Lower leg skin (tissue), 3 donors: ENCODE measurements around the gene PSMB3.
"Not testable (repeated sequence)": the region's sequence is repeated elsewhere in the genome, so short reads cannot be mapped to it uniquely, and the experiment has no call there.

Source experiments
- POLR2A ChIP-seq, 2 donors: fragments of 450-650 bp; IDR thresholded peaks; one replicate each; pipeline ENCODE4 v1.6.1; 2016 to 2017; ENCODE audit warnings: antibody characterized with exemption in 2 of 2, mild to moderate bottlenecking in 1 of 2, moderate library complexity in 1 of 2
- TF ChIP-seq, protein P1 (sequence below), 3 donors: fragments of 450-650 bp; IDR thresholded peaks; one replicate each; pipeline ENCODE4 v1.5.1; 2016; ENCODE audit warnings: antibody characterized with exemption in 3 of 3, mild to moderate bottlenecking in 3 of 3, moderate library complexity in 2 of 3

DNA sequence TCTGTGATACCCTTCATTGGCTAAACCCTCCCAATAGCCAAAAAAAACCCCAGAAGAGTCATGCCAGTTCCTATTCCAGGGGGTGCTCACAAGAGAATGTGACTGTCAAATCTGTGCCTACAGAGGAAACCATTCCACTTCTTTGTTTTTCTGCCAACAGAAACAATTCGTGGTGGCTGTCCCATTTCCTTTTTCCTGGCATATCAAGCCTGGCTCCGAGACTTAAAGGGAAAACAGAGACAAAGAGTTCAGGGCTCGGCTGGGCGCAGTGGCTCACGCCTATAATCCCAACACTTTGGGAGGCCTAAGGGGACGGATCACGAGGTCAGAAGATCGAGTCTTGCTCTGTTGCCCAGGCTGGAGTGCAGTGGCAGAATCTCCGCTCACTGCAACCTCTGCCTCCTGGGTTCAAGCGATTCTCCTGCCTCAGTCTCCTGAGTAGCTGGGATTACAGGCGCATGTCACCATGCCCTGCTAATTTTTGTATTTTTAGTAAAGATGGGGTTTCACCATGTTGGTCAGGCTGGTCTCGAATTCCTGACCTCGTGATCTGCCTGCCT is 37.7 kb downstream of the PSMB3 start:
- TF ChIP-seq, protein P1, sequence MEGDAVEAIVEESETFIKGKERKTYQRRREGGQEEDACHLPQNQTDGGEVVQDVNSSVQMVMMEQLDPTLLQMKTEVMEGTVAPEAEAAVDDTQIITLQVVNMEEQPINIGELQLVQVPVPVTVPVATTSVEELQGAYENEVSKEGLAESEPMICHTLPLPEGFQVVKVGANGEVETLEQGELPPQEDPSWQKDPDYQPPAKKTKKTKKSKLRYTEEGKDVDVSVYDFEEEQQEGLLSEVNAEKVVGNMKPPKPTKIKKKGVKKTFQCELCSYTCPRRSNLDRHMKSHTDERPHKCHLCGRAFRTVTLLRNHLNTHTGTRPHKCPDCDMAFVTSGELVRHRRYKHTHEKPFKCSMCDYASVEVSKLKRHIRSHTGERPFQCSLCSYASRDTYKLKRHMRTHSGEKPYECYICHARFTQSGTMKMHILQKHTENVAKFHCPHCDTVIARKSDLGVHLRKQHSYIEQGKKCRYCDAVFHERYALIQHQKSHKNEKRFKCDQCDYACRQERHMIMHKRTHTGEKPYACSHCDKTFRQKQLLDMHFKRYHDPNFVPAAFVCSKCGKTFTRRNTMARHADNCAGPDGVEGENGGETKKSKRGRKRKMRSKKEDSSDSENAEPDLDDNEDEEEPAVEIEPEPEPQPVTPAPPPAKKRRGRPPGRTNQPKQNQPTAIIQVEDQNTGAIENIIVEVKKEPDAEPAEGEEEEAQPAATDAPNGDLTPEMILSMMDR (IDR thresholded peaks at IDR 0.05) = not testable (repeated sequence)
- TF ChIP-seq POLR2A (IDR thresholded peaks at IDR 0.05) = not testable (repeated sequence)
